Hepatic stellate cell (primary cell): Measurements from ENCODE around the gene CLCN7.

ENCODE experiments used
- DNase-seq: peaks from one replicate; pipeline ENCODE4 v3.0.0; 2011; ENCODE audit warnings: low spot score

CLCN7 gene

DNA sequence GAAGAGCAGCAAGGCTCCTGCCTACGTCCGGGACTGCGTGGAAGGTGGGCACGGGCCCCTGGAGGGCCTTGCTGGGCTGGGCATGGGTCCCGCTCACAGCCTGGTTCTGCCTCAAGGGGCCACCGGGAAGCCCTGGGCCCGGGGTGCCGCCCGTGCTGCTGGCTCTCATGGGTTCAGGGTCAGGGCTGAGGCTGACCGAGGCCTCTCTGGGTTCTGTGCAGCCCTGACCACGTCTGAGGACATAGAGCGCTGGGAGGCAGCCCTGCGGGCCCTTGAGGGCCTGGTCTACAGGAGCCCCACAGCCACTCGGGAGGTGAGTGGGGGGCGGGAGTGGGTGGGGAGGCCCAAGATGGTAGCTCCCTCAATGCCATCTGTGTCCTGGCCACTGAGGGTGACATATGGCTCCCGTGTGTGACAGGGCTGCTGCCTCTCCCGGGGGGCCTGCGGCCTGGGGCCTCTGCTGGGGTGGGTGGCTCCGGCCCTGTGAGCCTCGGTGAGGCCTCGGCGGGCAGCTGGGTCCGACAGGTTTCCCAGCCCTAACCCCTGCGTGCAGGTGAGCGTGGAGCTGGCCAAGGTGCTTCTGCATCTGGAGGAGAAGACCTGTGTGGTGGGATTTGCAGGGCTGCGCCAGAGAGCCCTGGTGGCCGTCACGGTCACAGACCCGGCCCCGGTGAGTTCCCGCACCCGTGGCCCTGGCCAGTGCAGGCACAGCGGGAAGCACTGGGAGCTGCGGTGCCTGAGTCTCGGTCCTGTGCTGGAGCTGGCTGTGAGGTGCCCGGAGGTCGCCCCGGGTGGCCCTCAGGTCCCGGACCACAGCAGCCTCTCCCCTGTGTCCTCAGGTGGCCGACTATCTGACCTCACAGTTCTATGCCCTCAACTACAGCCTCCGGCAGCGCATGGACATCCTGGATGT is 27.5 kb upstream of the CLCN7 start:
- no peak for DNase-seq

DNA sequence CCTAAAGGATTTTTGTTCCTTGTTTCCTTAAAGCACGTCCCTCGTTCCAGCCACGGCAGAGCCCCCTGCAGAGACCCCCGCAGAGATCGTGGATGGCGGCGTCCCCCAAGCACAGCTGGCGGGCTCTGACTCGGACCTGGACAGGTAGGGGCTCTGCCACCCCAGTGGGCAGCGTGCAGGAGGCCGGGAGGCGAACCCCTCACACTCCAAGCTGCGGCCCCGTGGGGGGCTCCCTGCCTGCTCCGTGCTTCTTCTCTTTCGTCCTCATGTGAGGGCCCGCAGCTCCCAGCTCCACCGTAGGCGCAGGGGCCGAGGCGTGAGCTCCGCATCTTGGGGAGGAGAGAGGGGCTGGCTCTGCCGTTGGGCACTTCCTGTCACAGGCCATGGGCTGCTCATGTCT is 26.8 kb upstream of the CLCN7 start:
- no peak for DNase-seq

DNA sequence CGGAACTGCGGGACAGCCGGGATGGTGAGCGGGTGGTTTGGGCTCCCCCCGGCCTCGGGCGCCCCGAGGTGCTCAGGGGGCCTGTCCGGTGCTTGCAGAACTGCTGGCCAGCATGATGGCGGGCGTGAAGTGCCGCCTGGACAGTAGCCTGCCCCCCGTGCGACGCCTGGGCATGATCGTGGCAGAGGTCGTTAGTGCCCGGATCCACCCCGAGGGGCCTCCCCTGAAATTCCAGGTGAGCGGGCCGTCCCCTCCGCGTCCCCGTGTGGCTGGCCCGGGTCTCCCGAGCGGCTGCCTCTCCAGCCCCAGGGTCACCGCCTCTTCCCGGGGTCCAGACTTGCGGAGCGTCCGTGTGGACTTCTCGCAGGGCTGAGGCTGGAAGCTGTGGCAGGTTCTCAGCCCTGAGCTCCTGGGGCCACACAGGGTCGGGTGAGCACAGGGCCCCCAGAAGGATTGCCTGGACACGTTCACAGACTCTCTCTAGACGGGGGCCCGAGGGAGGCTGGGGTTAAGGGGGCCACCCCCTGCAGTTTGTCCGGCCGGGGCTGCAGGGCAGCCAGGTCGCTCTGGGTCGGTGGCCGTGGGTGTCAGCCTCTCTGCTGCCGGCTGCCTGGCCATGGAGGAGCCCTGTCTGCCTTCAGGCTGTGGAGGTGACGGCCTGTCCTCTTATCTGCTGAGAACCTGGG is 25.8 kb upstream of the CLCN7 start:
- DNase-seq: no peak

DNA sequence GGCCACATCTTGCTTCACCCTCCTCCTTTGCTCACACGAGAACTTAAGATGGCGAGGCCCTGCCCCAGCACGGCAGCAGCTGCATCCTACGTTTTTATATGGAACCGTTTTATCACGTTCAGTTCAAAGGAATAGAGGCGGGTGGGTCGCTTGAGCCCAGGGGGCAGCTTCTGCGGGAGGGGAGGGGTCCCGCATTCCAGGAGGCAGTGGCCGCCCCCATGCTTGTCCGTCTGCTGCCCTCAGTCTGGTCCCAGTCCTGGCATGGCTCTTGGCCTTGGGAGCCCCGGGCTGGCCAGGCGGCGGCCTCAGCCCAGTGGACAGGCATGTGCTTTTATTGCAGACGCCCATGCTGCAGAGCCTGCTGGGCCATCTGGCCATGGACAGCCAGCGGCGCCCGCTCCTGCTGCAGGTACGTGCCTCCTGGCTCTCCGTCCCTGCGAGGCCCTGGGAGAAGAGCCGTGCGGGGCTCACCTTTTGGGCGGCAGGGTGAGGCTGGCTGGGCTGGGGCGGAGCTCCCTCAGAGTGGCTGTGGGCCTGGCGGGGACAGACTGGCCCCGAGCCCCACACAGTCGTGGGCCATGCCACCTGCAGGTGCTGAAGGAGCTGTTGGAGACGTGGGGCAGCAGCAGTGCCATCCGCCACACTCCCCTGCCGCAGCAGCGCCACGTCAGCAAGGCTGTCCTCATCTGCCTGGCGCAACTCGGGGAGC is 25.1 kb upstream of the CLCN7 start:
- DNase-seq: no peak

DNA sequence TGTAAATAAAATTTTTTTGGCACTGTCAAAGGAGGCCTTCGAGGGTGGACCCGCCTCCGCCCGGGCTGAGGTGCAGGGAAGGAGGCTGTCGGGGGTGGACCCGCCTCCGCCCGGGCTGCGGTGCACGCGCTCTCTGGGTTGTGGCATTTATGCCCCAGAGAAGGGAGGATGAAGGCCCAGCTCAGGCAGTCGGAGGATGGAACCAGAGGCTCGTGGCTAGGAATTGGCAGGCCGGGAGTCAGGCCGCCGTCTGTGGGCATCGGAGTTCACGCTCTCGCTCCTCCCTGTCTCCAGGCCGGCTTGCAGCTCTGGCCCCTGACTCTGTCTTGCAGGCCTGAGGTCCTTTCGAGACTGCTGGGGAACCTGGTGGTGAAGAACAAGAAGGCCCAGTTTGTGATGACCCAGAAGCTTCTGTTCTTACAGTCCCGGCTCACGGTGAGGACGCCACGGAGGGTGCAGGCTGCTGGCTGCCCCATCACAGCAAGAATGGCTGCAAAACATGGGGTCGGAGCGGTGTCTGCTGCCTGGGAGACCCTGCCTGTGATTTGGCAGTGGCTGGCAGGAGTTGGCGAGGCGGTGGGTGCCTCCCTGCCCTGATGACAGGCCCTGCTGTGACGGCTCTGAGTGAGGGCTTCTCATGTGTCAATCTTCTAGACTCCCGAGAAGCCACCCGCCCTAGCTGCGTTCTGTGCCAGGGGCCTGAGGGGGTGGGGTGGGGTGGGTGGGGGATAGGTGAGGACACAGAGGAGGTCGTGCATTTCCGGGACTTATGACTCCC is 24.3 kb upstream of the CLCN7 start:
- DNase-seq: no peak

DNA sequence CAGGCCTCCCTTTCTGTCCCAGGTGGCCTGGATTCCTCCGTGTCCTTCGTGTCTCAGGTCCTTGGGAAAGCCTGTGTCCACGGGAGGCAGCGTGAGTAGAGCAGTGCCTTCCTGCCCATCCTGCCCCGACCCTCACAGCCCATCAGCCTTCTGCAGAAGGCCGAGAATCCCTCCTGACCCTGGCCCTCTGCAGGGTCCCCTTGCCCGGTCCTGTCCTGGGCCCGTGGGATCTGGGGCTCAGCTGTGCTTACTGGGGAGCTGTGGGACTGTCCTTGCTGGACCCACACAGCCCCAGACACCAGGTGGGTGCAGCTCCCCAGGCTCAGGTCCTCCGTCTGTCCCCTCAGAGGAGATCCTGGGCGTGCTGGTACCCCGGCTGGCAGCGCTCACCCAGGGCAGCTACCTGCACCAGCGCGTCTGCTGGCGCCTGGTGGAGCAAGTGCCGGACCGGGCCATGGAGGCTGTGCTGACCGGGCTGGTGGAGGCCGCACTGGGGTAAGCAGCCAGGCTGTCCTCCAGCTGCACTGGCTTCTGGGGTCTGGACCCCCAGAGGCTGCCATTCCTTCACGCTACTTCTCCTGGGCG is 22.3 kb upstream of the CLCN7 start:
- DNase-seq: no peak

DNA sequence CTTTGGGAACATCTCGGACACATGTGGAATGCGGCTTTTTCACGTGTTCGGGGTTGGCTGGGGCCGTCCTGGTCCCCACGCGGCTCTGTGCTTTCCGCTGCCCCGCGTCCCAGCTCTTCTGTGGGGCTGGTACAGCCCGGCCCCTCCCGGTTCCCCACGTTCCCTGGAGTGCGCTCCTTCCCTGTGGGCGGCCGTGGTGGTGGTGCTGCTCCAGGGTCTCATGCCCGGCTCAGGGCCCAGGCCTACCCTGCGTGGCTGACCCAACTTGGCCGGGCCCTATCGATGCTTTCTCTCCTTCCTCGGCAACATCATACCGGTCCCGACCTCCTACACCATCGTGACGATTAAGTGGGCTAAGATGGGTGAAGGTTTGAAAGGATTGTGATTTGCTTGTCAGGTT is 21.6 kb upstream of the CLCN7 start:
- DNase-seq: no peak

DNA sequence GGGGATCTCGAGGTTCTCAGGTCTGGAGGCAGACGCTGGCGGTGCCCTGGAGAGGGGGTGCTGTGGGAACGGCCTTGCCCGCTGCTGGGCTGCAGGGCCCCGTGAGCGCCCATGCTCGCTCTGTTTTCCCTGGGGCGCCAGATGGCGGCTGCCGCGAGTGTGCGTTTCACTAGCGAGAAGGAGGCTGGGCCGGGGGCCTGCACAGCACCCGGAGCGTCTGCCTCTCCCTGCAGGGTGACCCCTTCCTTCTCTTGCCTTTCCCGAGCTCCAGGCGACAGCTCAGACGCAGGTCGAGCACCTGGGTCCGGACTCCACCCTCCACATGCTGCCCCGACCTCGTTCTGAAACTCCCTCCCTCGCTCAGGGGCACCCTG is 21.0 kb upstream of the CLCN7 start:
- DNase-seq: no peak

DNA sequence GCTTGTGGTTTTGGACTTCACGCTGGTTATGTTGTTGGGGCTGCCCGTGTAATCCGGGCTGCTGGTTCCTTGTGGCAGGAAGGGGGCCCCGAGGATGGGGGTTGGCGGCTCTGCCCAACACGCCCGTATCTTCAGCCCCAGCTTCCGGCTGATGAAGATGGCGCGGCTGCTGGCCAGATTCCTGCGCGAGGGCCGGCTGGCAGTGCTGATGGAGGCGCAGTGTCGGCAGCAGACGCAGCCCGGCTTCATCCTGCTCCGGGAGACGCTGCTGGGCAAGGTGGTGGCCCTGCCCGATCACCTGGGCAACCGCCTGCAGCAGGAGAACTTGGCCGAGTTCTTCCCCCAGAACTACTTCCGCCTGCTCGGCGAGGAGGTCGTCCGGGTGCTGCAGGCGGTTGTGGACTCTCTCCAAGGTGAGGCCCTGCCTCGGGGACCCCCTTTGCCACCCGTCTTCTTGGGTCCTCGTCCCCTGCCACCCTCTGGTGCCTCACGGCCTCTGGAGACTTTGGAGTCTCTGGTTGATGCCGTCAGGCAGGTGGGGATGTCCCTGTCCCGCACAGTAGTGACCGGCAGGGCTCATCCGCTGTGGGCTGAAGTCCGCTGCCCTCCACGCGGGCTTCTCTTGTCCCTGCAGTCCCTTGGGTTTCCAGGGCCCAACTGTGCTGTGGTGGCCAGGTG is 20.5 kb upstream of the CLCN7 start:
- DNase-seq: no peak

DNA sequence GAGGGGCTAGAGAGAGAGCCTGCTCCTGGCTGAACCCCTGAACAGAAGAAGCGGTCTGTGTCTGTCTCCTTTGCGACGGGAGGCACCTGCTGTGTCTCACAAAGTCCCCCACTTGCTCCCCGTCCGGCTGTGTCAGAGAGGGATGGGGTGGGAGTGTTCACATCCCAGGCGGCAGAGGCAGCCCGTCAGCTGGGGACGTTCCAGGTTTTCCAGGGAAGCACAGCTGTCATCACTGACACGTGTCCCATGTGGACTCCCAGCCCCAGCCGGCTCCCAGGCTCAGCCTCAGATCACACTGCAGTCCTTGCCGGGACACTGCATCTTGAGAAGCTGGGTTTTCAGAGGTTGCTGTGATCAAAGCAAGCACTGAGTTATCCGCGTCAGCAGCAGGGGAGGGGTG is 19.9 kb upstream of the CLCN7 start:
- DNase-seq: peak; percentile 49

DNA sequence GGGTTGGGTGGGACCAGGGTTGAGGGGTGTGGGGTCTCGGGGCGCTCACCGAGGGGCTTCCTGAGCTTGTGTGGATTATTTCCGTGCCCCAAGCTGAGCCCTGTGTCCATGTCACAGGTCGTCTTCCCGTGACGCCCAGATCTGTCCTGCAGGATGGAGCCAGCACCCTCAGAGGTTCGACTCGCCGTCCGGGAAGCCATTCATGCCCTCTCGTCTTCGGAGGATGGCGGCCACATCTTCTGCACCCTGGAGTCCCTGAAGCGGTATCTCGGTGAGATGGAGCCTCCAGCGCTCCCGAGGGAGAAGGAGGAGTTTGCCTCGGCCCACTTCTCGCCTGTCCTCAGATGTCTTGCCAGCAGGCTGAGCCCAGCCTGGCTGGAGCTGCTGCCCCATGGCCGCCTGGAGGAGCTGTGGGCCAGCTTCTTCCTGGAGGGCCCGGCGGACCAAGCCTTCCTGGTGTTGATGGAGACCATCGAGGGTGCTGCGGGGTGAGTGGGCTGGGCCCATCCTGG is 19.4 kb upstream of the CLCN7 start:
- DNase-seq: peak; percentile 93

DNA sequence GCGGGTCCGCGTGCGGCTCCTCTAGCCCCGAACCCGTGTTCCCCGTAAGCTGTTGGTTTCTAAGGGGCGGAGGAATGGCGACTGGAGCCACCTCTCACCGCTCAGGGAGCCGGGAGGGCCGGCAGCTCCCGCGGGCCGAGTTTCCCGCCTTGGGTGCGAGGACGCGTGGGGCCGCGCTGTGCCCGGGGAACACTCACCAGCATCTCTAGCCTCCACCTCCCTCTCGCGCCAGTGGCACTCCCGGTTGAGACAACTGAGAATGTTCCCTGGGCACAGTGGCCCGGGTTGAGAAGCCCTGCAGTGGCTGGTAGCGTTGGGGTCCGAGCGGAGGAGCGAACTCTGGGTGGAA is 18.9 kb upstream of the CLCN7 start:
- peak; percentile 55 for DNase-seq

DNA sequence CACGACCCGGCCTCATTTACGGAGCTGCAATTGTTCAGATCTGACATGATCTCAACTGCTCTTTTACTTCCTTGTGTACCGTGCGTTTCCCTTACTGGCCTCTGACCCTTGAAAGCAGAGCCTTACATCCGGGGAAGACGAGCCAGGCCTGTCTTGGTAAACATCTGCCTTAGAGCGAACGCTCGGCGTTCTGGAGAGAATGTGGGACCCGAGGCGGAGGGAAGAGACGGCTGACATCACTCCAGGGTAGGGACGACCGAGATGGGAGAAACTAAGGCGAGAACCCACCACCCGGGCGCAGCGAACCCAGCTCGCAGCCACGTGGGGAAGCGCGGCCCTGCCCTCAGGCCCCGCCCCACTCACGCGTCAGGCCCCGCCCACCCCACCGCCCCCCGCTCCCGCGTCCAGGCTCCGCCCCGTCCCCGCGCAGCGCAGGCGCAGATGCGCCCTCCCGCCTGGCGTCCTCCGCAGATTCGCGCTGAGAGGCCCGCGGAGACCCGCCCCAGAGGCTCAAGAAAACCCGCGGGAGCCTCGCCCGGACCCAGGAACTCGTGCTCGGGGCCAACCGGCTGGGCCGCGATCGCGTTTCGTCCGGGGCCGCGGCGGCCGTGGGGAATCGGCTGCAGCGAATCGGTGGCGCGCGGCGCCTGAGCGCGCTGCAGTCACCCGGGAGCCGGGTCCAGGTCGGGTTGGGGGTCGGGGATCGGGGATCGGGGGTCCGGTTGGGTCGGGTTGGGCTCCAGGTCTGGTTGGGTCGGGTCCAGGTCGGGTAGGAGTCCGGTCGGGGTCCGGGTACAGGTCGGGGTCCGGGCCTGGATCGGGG is 18.3 kb upstream of the CLCN7 start, which contains the start of gene TELO2:
TELO2 (plus strand) TSS at position 438 of the 823 bp plus-strand sequence. CDS start 922 bp downstream, outside the sequence.
- peak; percentile 96 for DNase-seq

DNA sequence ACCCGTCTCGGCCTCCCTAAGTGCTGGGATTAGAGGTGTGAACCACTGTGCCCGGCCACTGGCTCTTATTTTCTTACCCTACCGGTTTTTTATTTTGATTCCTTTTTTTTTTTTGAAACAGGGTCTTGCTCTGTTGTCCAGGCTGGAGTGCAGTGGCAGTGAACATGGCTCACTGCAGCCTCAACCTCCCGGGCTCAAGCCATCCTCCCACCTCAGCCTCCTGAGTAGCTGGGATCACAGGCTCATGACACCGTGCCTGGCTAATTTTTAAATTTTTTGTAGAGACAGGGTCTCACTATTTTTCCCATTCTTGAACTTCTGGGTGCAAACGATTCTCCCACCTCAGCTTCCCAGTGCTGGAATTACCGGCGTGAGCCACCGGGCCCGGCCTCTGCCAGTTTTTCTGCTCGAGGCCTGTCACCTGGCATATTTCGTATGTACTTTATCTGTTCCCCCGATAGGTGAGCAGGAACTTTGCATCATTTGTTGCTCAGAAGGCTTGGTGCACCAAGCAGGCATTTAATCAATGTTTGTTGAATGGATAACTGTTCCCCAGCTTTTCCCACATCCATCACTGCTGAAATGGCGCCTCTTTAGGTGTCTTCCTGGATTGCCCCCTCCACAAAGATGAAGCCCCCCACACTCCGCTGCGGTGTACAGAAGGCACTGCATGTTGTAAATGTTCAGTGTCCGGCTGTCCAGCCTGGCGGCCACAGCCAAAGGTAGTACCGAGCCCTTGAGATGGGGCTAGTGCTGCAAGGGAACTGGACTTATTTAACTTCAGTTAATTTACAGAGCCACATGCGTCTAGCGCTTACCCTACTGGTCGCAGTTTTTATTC is 17.5 kb upstream of the CLCN7 start:
- DNase-seq: no peak

DNA sequence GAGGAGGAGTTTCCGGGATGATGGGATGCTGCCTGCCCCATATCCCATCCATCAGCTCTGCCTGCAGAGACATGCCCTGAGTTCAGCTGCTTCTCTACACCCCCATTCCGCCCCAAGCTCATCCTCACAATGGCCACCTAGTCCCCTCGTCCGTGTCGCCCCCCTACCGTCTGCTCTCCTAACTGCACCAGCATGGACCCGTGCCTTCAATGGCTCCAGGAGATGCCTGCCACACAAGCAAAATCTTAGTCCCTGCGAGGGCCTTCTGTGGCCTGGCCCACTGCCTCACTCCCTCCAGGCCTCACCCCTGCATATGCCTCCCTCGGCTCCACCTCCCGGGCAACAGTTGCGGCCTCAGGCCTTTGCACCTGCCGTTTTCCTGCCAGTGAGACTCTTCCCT is 16.5 kb upstream of the CLCN7 start:
- DNase-seq: no peak

DNA sequence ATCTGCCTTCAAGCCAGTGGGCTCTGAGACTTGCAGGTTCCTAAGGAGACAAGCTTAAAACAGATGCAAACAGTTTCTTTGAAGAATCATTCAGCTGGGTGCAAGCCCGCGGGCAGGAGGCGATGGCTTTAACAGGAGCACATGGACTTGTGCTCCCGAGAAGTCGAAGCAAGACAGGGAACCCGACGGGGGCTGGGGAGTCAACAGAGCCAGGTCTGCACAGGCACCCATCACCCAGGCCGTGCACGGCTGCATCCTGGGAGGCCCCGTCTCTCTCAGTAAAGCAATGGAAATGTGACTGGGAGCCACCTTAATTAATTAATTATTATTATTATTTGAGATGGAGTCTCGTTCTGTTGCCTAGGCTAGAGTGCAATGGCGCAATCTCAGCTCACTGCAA is 14.2 kb upstream of the CLCN7 start:
- no peak for DNase-seq

DNA sequence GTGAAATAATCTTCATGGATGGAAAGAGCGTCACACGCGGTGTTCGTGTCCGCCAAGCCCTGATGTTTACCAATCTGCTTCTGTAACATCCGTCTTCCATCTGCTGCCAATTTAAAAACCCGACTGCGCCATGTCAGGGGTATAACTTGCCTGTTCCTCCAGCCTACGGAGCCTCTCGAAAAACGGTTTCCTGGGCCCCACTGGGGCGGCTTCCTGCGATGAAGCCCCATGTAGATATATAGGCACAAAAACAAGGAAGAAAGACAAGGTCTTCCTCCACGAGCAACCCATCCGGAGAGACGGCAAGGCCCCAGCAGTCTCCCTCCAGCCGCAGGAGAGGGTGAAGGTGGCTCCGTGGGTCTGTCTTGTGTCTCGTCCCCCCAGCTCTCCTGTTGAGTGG is 13.8 kb upstream of the CLCN7 start, which contains the start of gene PTX4:
PTX4 (minus strand) TSS at position 326 of the 400 bp plus-strand sequence; CDS start at position 291, 35 bp downstream.
- DNase-seq: no peak

DNA sequence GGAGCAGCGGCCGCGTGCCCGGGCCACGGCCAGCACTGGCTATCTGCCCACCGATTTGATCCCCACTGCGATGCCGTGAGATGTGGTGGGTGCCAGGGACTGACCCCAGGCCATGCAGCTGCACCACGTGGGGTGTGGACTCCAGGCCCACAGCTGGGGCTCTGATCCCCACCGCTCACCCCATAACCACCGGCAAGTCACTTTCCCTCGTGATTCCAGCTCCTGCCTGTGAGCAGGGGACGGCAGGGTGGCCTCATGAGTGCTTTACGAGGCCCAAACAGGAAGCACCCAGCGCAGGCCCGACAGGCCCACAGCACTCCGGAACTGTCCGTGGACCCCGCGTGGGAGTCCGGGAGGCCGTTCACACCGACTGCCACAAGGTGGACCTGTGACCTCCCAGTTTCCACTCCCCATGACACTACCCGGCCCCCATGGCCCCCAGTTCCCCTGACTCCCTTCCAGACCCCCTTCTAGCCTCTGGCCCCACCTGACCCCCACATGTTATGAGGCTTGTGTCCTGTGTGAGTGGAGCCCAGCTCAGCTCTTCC is 13.3 kb upstream of the CLCN7 start:
- DNase-seq: no peak
